Heart left ventricle (tissue), 16 donors: ENCODE measurements around the gene PGAP3. TPM values are rescaled to one million over a fixed set of nuclear protein-coding genes. Genes with fewer than 3 reads are reported as not detected.
"Not testable (repeated sequence)": the region's sequence is repeated elsewhere in the genome, so short reads cannot be mapped to it uniquely, and the experiment has no call there.

Experiments
- ATAC-seq, 4 donors: fragments of 200-7000 bp; cut with Tn5 transposase; one replicate each; pipeline ENCODE4 v1.9.1; 2020 to 2022; ENCODE audit warnings: moderate library complexity in 4 of 4, mild to moderate bottlenecking in 3 of 4, moderate number of reproducible peaks in 1 of 4
- DNase-seq, 5 donors: peaks; one replicate each; pipeline ENCODE4 v3.0.0-alpha.2; 2020
- H3K27ac ChIP-seq, 12 donors: fragments of 200-600 bp; sonication (generic) in 4 of 12; one replicate each; pipeline versions ENCODE4 v1.5.0 to v1.8.0; 2016 to 2022; ENCODE audit warnings: mild to moderate bottlenecking in 2 of 12
- H3K27me3 ChIP-seq, 9 donors: fragments of 200-600 bp; sonication (generic) in 2 of 9; one replicate each; pipeline versions ENCODE4 v1.5.1 to v1.8.0; 2016 to 2022; ENCODE audit warnings: mild to moderate bottlenecking in 3 of 9
- H3K36me3 ChIP-seq, 9 donors: fragments of 200-600 bp; sonication (generic) in 2 of 9; one replicate each; pipeline versions ENCODE4 v1.5.0 to v1.8.0; 2018 to 2022; ENCODE audit warnings: mild to moderate bottlenecking in 2 of 9
- H3K4me1 ChIP-seq, 12 donors: fragments of 200-600 bp; sonication (generic) in 4 of 12; one replicate each; pipeline versions ENCODE4 v1.5.0 to v1.8.0; 2016 to 2022; ENCODE audit warnings: mild to moderate bottlenecking in 3 of 12
- H3K4me3 ChIP-seq, 12 donors: fragments of 200-600 bp; sonication (generic) in 4 of 12; one replicate each; pipeline versions ENCODE4 v1.5.0 to v1.8.0; 2017 to 2022; ENCODE audit warnings: mild to moderate bottlenecking in 9 of 12, moderate library complexity in 4 of 12
- H3K9me3 ChIP-seq, 12 donors: fragments of 200-600 bp; sonication (generic) in 4 of 12; one replicate each; pipeline versions ENCODE4 v1.5.0 to v1.8.0; 2016 to 2022; ENCODE audit warnings: mild to moderate bottlenecking in 1 of 12
- POLR2A ChIP-seq, 2 donors: fragments of 450-650 bp; IDR thresholded peaks; one replicate each; pipeline ENCODE4 v1.6.1; 2017; ENCODE audit warnings: antibody characterized with exemption in 2 of 2, mild to moderate bottlenecking in 2 of 2, moderate library complexity in 2 of 2
- WGBS, 4 donors: extraction: QIAGEN DNeasy Blood & Tissue Kit in 2 of 4; methylation state at CpG; one replicate each; pipeline versions ENCODE4 v1.1.5 to v1.1.7; 2013 to 2018; 5-methylcytosine and 5-hydroxymethylcytosine counted together
- intact Hi-C, 10 donors: fragments of 100-400 bp; cut with DNase I; formaldehyde crosslinking; loops; one replicate each; pipeline versions ENCODE4 v1.11.1 to v1.14.2; 2022
- polyA plus RNA-seq, 2 donors: library from polyadenylated mRNA; stranded (reverse); fragments of 200-250 nt; gene quantifications; one replicate each; pipeline ENCODE4 v1.2.3, GENCODE V29; 2013
- total RNA-seq, 9 donors: library from RNA; depleted of rRNA in 2 of 9; stranded (reverse); fragments of >200 nt in 2 of 9; fragmentation: NEBNext Ultra II Directional in 3 of 9; extraction: Animal tissue kit (Norgen Biotek cat#: 25700) in 3 of 9; gene quantifications; one replicate each; pipeline versions ENCODE4 v1.1.0 to v1.2.4, GENCODE V29; 2016 to 2023
- TF ChIP-seq, protein P1 (sequence below), 12 donors: fragments of 200-600 bp; sonication (generic) in 4 of 12; IDR thresholded peaks; one replicate each; pipeline versions ENCODE4 v1.5.0 to v1.8.0; 2018 to 2022; ENCODE audit warnings: antibody characterized with exemption in 12 of 12, mild to moderate bottlenecking in 5 of 12
- donor health status: ischemic (EF 13 %, LVEDD 7.1; RV severe dilation, severe dysfunction).
- donor health status: healthy with polysubstance abuse.
- donor health status: DM: no; HTN: yes; CAD: no.
- donor health status: DM: no; HTN: no; CAD: no.
- donor health status: ischemic (EF 25% LVEDD 6.9; RV normal size, moderate dysfunction).
- donor health status: ischemic (EF 25% LVEDD 5.7; RV mildly dilated, moderate dysfunction).
- donor health status: healthy.
- donor health status: DM: yes; HTN: yes; CAD: no.
- donor health status: ischemic (EF 35%, LVEDD 5.7; RV mildly dilated, moderate dysfunction).
- donor health status: nonischemic (EF 11% LVEDD 7.7; RV severe dilation, severe dysfunction).
- donor health status: DM: yes; HTN: yes; CAD: no.
- donor health status: PGD.
- donor health status: ischemic (EF 29% LVEDD 5.4; RV normal size, mild dysfunction).
- donor health status: nonischemic (EF 23%, LVEDD 6.1; RV moderate dilation, normal function).

Gene PGAP3
- total and polyA plus RNA-seq, 11 donors, result 8.0 to 18.8 (median 13.3) TPM

- peaks cover 0 to 96% (median 74%) of the 10 kb centered on the region in 9 donors for H3K36me3 ChIP-seq
- DNase-seq (no peak), ATAC-seq (peak in 1 of 4 donors; percentile 18)
- 85 to 93% (median 91%) methylated on average over 13 to 18 of the region's 18 CpGs for WGBS, 4 donors
- H3K27me3 ChIP-seq, result no peaks in the 10 kb centered on the region
- H3K9me3 ChIP-seq, result no peaks in the 10 kb centered on the region
- intact Hi-C loops, result no loop called here
- H3K4me1 ChIP-seq, result peaks cover 0 to 17% (median 4%) of the 10 kb centered on the region in 12 donors
- peak overlapping the region in 3 of 12 donors; percentile 23 to 60 (median 51) for H3K27ac ChIP-seq
- TF ChIP-seq POLR2A (IDR thresholded peaks at IDR 0.05), result no peak
- TF ChIP-seq, protein P1, sequence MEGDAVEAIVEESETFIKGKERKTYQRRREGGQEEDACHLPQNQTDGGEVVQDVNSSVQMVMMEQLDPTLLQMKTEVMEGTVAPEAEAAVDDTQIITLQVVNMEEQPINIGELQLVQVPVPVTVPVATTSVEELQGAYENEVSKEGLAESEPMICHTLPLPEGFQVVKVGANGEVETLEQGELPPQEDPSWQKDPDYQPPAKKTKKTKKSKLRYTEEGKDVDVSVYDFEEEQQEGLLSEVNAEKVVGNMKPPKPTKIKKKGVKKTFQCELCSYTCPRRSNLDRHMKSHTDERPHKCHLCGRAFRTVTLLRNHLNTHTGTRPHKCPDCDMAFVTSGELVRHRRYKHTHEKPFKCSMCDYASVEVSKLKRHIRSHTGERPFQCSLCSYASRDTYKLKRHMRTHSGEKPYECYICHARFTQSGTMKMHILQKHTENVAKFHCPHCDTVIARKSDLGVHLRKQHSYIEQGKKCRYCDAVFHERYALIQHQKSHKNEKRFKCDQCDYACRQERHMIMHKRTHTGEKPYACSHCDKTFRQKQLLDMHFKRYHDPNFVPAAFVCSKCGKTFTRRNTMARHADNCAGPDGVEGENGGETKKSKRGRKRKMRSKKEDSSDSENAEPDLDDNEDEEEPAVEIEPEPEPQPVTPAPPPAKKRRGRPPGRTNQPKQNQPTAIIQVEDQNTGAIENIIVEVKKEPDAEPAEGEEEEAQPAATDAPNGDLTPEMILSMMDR (IDR thresholded peaks at IDR 0.05), result no peak
- H3K4me3 ChIP-seq, result no peak overlapping the region
Measured at GRCh38 chr17:39715375-39716072, 27.7 kb upstream of the PGAP3 start.

GRCh38 chr17:39714234-39714633 is 26.4 kb upstream of the PGAP3 start:
- TF ChIP-seq, protein P1 (IDR thresholded peaks at IDR 0.05), result no peak
- no peak for TF ChIP-seq POLR2A (IDR thresholded peaks at IDR 0.05)
- ATAC-seq (no peak), DNase-seq (no peak)
- H3K9me3 ChIP-seq, result no peaks in the 10 kb centered on the region
- H3K4me3 ChIP-seq, result no peak overlapping the region
- peaks cover 0 to 17% (median 4%) of the 10 kb centered on the region in 12 donors for H3K4me1 ChIP-seq
- intact Hi-C loops, result no loop called here
- no peaks in the 10 kb centered on the region for H3K27me3 ChIP-seq
- peaks cover 0 to 95% (median 74%) of the 10 kb centered on the region in 9 donors for H3K36me3 ChIP-seq
- H3K27ac ChIP-seq, result no peak overlapping the region
- 86 to 98% (median 94%) methylated on average over 4 of the region's 4 CpGs for WGBS, 4 donors

- Histone ChIP-seq H3K4me1 (peaks cover 0 to 16% (median 4%) of the 10 kb centered on the region in 12 donors), H3K27ac (no peak overlapping the region), H3K27me3 (no peaks in the 10 kb centered on the region), H3K4me3 (no peak overlapping the region), H3K36me3 (peaks cover 0 to 95% (median 89%) of the 10 kb centered on the region in 9 donors), H3K9me3 (no peaks in the 10 kb centered on the region)
- ATAC-seq, result no peak
- intact Hi-C loops, result no loop called here
- TF ChIP-seq, protein P1 (IDR thresholded peaks at IDR 0.05), result no peak
- TF ChIP-seq POLR2A (IDR thresholded peaks at IDR 0.05), result no peak
- DNase-seq, result peak in 1 of 5 donors; percentile 26
- WGBS, 4 donors, result 88 to 89% (median 89%) methylated on average over 10 of the region's 10 CpGs
Measured at GRCh38 chr17:39711851-39712250, 24.0 kb upstream of the PGAP3 start.

- 75 to 88% (median 85%) methylated on average over 11 of the region's 11 CpGs for WGBS, 4 donors
- Histone ChIP-seq H3K36me3 (peaks cover 0 to 90% (median 84%) of the 10 kb centered on the region in 9 donors), H3K4me1 (peaks cover 0 to 16% (median 5%) of the 10 kb centered on the region in 12 donors)
- intact Hi-C loops, H3K27me3 ChIP-seq, H3K9me3 ChIP-seq, H3K27ac ChIP-seq, ATAC-seq, H3K4me3 ChIP-seq: not testable (repeated sequence)
- DNase-seq, result peak in 1 of 5 donors; percentile 10
Measured at GRCh38 chr17:39711071-39711470, 23.2 kb upstream of the PGAP3 start.
